SK-N-SH treated with all-trans-retinoic acid at 6 μM for 48 hours (cell line): ENCODE results near the gene KHNYN.

Experiments
- ATAC-seq: fragments of 200-7000 bp; cut with Tn5 transposase; 3 replicates; pipeline ENCODE4 v1.9.1; 2020; ENCODE audit warnings: mild to moderate bottlenecking, moderate library complexity
- BACH2 ChIP-seq: fragments of 250-450 bp; sonication (Bioruptor Pico); IDR thresholded peaks from 2 replicates; pipeline ENCODE4 v1.9.0; 2021; ENCODE audit warnings: mild to moderate bottlenecking, borderline replicate concordance
- ISL1 ChIP-seq: fragments of 250-450 bp; sonication (Bioruptor Pico); IDR thresholded peaks from 2 replicates; pipeline ENCODE4 v2.1.2; 2022; ENCODE audit warnings: mild to moderate bottlenecking, moderate library complexity
- OSR1 ChIP-seq: fragments of 250-450 bp; sonication (Bioruptor Pico); IDR thresholded peaks from 2 replicates; pipeline ENCODE4 v1.8.0; 2022; ENCODE audit warnings: moderate library complexity, mild to moderate bottlenecking, inconsistent platforms
- PPARA ChIP-seq: fragments of 250-450 bp; sonication (Bioruptor Pico); IDR thresholded peaks from 2 replicates; pipeline ENCODE4 v1.5.0; 2020; ENCODE audit warnings: mild to moderate bottlenecking, borderline replicate concordance
- RARB ChIP-seq: fragments of 250-450 bp; sonication (Bioruptor Pico); IDR thresholded peaks from 2 replicates; pipeline ENCODE4 v1.8.0; 2021; ENCODE audit warnings: mild to moderate bottlenecking, moderate library complexity
- SNAI2 ChIP-seq: fragments of 250-450 bp; sonication (Bioruptor Pico); IDR thresholded peaks from 2 replicates; pipeline ENCODE4 v1.5.0; 2020; ENCODE audit warnings: mild to moderate bottlenecking, moderate library complexity
- TCF4 ChIP-seq: fragments of 250-450 bp; sonication (Bioruptor Pico); IDR thresholded peaks from 2 replicates; pipeline ENCODE4 v1.8.0; 2021; ENCODE audit warnings: mild to moderate bottlenecking, moderate library complexity, borderline replicate concordance
- ZC3H10 ChIP-seq: fragments of 250-450 bp; sonication (Bioruptor Pico); IDR thresholded peaks from 2 replicates; pipeline ENCODE4 v1.5.1; 2021; ENCODE audit warnings: mild to moderate bottlenecking, moderate library complexity
- ZFP3 ChIP-seq: fragments of 250-450 bp; sonication (Bioruptor Pico); IDR thresholded peaks from 2 replicates; pipeline ENCODE4 v1.5.0; 2020; ENCODE audit warnings: mild to moderate bottlenecking, moderate library complexity
- ZFP30 ChIP-seq: fragments of 450-650 bp; formaldehyde crosslinking; IDR thresholded peaks from 2 replicates; pipeline ENCODE4 v1.5.0; 2022; ENCODE audit warnings: mild to moderate bottlenecking, moderate library complexity
- ZNF565 ChIP-seq: fragments of 450-650 bp; formaldehyde crosslinking; conservative IDR thresholded peaks from 2 replicates; pipeline ENCODE4 v1.5.0; 2020; ENCODE audit warnings: low read depth, mild to moderate bottlenecking, moderate library complexity
- ZNF70 ChIP-seq: fragments of 450-650 bp; formaldehyde crosslinking; IDR thresholded peaks from 2 replicates; pipeline ENCODE4 v1.5.0; 2020; ENCODE audit warnings: mild to moderate bottlenecking, moderate library complexity
- ZNF8 ChIP-seq: fragments of 450-650 bp; formaldehyde crosslinking; IDR thresholded peaks from 2 replicates; pipeline ENCODE4 v1.5.0; 2020; ENCODE audit warnings: mild to moderate bottlenecking, moderate library complexity
- TF ChIP-seq, protein P1 (sequence below): fragments of 250-450 bp; sonication (Bioruptor Pico); IDR thresholded peaks from 2 replicates; pipeline ENCODE4 v1.8.0; 2021; ENCODE audit warnings: low read depth, mild to moderate bottlenecking, moderate library complexity, borderline replicate concordance
- TF ChIP-seq, protein P2 (sequence below): fragments of 250-450 bp; sonication (Bioruptor Pico); IDR thresholded peaks from 2 replicates; pipeline ENCODE4 v1.5.1; 2021; ENCODE audit warnings: mild to moderate bottlenecking, moderate library complexity
- TF ChIP-seq, protein P3 (sequence below): fragments of 250-450 bp; sonication (Bioruptor Pico); IDR thresholded peaks from 2 replicates; pipeline ENCODE4 v1.5.1; 2020; ENCODE audit warnings: low read depth, mild to moderate bottlenecking, moderate library complexity
- TF ChIP-seq, protein P4 (sequence below): fragments of 250-450 bp; sonication (Bioruptor Pico); IDR thresholded peaks from 2 replicates; pipeline ENCODE4 v1.8.0; 2020; ENCODE audit warnings: mild to moderate bottlenecking, moderate library complexity, borderline replicate concordance

The KHNYN gene

DNA sequence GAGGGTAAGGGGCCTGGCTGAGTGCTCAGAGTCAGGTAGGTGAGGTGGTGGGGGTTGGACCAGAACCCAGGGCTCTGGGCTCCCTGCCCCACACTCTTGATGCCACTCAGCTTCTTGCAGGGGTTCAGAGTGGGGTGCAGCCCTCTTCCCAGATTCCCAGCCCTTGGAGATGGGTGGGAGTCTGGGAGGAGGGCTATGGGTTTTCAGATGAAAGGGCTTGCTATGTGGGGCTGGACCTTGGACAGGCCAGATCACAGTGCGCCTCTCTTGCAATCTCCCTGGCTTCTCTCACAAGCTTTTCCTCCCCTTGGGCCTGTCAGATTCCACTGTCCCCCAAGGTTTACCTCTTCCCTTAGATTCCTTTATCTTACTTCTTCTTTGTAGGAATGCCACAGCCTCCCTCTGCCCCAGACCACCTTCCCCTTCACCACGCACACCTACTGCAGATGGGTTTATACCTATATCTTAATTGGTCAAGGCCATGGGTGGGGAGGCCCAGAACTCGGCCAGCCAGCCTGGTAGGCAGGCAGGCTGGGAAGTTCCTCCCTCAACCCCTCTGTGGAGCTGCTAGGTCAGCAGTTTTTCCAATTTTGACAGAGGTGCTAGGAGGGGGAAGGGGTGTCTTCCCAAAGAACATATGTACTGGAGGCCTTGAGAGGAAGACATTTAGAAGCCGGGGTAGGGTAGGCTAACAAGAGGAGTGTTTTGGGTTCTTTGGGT lies 29.6 kb upstream of the KHNYN start:
- no peak for ATAC-seq
- TF ChIP-seq RARB (CRISPR knock-in tag) (no peak), ZNF8 (CRISPR knock-in tag) (no peak), ZFP30 (no peak), ZFP3 (CRISPR knock-in tag) (no peak), ZNF565 (CRISPR knock-in tag) (no peak), ZNF70 (no peak), ISL1 (no peak), ZC3H10 (CRISPR knock-in tag) (no peak), BACH2 (no peak), SNAI2 (CRISPR knock-in tag) (no peak), OSR1 (no peak), PPARA (CRISPR knock-in tag) (no peak), TCF4 (CRISPR knock-in tag) (no peak)
- TF ChIP-seq, protein P1, sequence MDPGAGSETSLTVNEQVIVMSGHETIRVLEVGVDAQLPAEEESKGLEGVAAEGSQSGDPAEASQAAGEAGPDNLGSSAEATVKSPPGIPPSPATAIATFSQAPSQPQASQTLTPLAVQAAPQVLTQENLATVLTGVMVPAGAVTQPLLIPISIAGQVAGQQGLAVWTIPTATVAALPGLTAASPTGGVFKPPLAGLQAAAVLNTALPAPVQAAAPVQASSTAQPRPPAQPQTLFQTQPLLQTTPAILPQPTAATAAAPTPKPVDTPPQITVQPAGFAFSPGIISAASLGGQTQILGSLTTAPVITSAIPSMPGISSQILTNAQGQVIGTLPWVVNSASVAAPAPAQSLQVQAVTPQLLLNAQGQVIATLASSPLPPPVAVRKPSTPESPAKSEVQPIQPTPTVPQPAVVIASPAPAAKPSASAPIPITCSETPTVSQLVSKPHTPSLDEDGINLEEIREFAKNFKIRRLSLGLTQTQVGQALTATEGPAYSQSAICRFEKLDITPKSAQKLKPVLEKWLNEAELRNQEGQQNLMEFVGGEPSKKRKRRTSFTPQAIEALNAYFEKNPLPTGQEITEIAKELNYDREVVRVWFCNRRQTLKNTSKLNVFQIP (CRISPR knock-in tag), result no peak
- TF ChIP-seq, protein P2, sequence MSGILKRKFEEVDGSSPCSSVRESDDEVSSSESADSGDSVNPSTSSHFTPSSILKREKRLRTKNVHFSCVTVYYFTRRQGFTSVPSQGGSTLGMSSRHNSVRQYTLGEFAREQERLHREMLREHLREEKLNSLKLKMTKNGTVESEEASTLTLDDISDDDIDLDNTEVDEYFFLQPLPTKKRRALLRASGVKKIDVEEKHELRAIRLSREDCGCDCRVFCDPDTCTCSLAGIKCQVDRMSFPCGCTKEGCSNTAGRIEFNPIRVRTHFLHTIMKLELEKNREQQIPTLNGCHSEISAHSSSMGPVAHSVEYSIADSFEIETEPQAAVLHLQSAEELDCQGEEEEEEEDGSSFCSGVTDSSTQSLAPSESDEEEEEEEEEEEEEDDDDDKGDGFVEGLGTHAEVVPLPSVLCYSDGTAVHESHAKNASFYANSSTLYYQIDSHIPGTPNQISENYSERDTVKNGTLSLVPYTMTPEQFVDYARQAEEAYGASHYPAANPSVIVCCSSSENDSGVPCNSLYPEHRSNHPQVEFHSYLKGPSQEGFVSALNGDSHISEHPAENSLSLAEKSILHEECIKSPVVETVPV (CRISPR knock-in tag), result no peak
- TF ChIP-seq, protein P3, sequence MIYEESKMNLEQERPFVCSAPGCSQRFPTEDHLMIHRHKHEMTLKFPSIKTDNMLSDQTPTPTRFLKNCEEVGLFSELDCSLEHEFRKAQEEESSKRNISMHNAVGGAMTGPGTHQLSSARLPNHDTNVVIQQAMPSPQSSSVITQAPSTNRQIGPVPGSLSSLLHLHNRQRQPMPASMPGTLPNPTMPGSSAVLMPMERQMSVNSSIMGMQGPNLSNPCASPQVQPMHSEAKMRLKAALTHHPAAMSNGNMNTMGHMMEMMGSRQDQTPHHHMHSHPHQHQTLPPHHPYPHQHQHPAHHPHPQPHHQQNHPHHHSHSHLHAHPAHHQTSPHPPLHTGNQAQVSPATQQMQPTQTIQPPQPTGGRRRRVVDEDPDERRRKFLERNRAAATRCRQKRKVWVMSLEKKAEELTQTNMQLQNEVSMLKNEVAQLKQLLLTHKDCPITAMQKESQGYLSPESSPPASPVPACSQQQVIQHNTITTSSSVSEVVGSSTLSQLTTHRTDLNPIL, result no peak
- TF ChIP-seq, protein P4, sequence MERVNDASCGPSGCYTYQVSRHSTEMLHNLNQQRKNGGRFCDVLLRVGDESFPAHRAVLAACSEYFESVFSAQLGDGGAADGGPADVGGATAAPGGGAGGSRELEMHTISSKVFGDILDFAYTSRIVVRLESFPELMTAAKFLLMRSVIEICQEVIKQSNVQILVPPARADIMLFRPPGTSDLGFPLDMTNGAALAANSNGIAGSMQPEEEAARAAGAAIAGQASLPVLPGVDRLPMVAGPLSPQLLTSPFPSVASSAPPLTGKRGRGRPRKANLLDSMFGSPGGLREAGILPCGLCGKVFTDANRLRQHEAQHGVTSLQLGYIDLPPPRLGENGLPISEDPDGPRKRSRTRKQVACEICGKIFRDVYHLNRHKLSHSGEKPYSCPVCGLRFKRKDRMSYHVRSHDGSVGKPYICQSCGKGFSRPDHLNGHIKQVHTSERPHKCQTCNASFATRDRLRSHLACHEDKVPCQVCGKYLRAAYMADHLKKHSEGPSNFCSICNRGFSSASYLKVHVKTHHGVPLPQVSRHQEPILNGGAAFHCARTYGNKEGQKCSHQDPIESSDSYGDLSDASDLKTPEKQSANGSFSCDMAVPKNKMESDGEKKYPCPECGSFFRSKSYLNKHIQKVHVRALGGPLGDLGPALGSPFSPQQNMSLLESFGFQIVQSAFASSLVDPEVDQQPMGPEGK (CRISPR knock-in tag), result no peak

DNA sequence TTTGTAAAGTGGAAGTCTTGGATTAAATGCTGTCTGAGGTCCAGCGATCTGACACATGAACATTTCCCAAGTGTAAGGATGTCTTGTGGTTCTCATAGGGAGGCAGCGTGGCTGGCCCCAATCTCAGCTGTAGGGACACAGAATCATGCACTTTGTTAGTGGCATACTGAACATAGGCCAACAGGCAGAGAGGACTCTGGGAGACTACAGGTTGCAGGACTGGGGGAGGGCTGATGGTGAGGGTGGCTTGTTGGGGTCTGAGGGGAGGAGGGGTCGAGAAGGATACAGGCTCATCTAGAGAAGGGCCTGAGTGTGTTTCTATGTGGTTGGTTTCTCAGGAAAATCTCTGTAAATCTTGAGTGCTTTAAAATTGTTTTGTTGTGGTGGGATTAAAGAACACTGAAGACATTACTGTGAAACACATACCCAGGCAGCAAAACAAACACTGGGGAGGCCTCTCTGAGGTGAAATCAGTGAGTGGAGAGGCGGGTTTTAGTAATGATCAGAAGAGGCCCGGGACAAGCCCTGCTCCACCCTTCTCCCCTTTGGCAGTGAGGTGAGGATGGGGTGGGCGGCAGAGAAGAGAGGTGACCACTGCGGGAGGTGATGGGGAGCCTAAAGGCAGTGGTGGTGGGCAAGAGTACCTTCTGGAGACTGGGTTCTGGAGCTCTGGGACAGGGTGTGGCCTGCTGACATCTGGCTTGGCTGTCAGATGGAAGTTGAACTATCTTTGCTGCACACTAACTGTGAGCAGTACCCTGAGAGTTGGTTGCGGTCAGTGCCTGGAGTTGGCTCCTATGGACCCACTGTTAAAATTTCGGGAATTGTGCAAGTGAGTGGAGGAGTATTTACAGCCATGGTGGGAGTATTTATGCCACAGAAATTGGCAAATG lies 27.7 kb upstream of the KHNYN start:
- TF ChIP-seq, protein P2 (CRISPR knock-in tag), result no peak
- ATAC-seq, result no peak

DNA sequence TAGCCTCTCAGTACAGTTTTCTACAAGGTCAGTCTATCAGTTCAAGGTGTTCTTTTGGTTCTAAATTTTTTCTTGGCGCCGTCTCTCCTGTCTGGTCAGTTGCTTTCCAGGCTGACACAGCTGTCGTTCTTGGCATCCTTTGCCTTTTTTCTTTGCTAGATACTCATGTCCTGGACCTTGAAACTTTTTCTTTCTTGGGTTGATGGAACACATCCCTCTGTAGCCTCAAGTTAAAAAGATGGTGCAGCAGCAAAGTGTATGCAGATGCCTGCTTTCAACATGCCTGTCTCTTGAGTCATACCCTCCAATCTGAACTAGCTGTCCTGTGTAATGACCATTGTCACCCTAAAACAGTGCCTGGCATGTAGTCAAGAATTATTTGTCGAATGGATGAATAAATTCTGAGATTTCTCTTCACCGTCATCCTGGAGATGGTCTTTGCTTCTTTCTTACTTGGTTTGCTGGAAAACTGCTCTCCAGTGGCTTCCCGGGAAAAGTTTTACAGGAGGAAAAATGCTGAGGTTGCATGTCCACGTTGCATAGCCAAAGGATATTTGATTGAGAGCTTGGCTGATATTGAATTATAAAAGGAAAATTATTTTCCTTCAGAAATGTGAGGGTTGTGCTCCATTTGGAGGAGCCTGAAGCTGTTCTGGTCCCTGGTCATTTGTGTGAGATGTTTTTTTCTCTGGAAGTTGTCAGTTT lies 26.3 kb upstream of the KHNYN start:
- 0 out of 2 replicates have a peak, but pooled peaks have one; percentile 33 for TF ChIP-seq SNAI2 (CRISPR knock-in tag)
- TF ChIP-seq, protein P1 (CRISPR knock-in tag), result no peak
- TF ChIP-seq ISL1, result peak; percentile 63
- peak; percentile 19; the same call in 2 of the 3 replicates for ATAC-seq
